IMR-90 (cell line): Measurements from ENCODE around the gene DENND6B. TPM values are rescaled to one million over a fixed set of nuclear protein-coding genes. Genes with fewer than 3 reads are reported as not detected.
A peak's percentile ranks its signal among the peaks of the same experiment; 100 is the strongest.

Experiments used
- ATAC-seq: fragments of 200-7000 bp; cut with Tn5 transposase; 2 replicates; pipeline ENCODE4 v1.9.1; 2020; ENCODE audit warnings: low read depth, mild to moderate bottlenecking, moderate library complexity
- BruUV-seq: library from RNA; stranded (reverse); fragments of 400-500 nt; replicated peaks from 2 replicates; lab custom pipeline; 2021; lab: Mats Ljungman, UMichigan
- CTCF ChIA-PET: fragments of 300-600 bp; formaldehyde crosslinking; extraction: SDS; loops from one replicate; lab custom pipeline; 2021; ENCODE audit warnings: antibody characterized with exemption; lab: Yijun Ruan, JAX
- POLR2A ChIA-PET: fragments of 300-600 bp; sonication (Branson Sonifier 250); formaldehyde crosslinking; loops from one replicate; lab custom pipeline; 2022; ENCODE audit warnings: antibody characterized with exemption; ENCODE audit not compliant: unreplicated experiment; lab: Charles Lee
- DNase-seq: peaks from one replicate; pipeline ENCODE4 v3.0.0; 2013
- H2AFZ ChIP-seq: replicated peaks from 2 replicates; pipeline ENCODE3; 2013; ENCODE audit warnings: low read length, mild to moderate bottlenecking; ENCODE audit not compliant: poor library complexity
- H2AK5ac ChIP-seq: 2 replicates; pipeline ENCODE4 v1.6.1; 2013; ENCODE audit warnings: low read depth, low read length, inconsistent platforms
- H2AK9ac ChIP-seq: replicated peaks from 2 replicates; pipeline ENCODE3; 2013; ENCODE audit warnings: mild to moderate bottlenecking, low read depth, low read length, moderate library complexity; ENCODE audit not compliant: poor library complexity
- H2BK120ac ChIP-seq: 2 replicates; pipeline ENCODE4 v1.6.1; 2013; ENCODE audit warnings: low read depth, low read length, inconsistent platforms
- H2BK15ac ChIP-seq: 3 replicates; pipeline ENCODE4 v1.6.1; 2013; ENCODE audit warnings: low read depth, low read length, inconsistent platforms
- H2BK20ac ChIP-seq: 2 replicates; pipeline ENCODE4 v1.6.1; 2013; ENCODE audit warnings: low read depth, mild to moderate bottlenecking, inconsistent platforms, low read length, moderate library complexity
- H2BK5ac ChIP-seq: 2 replicates; pipeline ENCODE4 v1.6.1; 2013; ENCODE audit warnings: mild to moderate bottlenecking, low read depth, low read length, inconsistent platforms; ENCODE audit not compliant: poor library complexity, severe bottlenecking
- H3K14ac ChIP-seq: replicated peaks from 2 replicates; pipeline ENCODE4 v1.6.1; 2013; ENCODE audit warnings: low read depth, low read length, inconsistent platforms
- H3K18ac ChIP-seq: 2 replicates; pipeline ENCODE4 v1.6.1; 2013; ENCODE audit warnings: low read depth, low read length, control low read depth
- H3K23ac ChIP-seq: 2 replicates; pipeline ENCODE4 v1.6.1; 2013; ENCODE audit warnings: low read depth, low read length, inconsistent platforms
- H3K27ac ChIP-seq: 2 replicates; pipeline ENCODE4 v1.5.1; 2013; ENCODE audit warnings: mild to moderate bottlenecking, control low read depth, low read length; ENCODE audit not compliant: insufficient read depth
- H3K27me3 ChIP-seq: 2 replicates; pipeline ENCODE4 v1.6.1; 2013; ENCODE audit warnings: low read length; ENCODE audit not compliant: control insufficient read depth, insufficient read depth
- H3K36me3 ChIP-seq: 2 replicates; pipeline ENCODE4 v1.6.1; 2013; ENCODE audit warnings: low read length, mixed read lengths; ENCODE audit not compliant: control insufficient read depth, insufficient read depth
- H3K4ac ChIP-seq: 2 replicates; pipeline ENCODE4 v1.6.1; 2013; ENCODE audit warnings: low read depth, low read length, inconsistent platforms
- H3K4me1 ChIP-seq: 2 replicates; pipeline ENCODE4 v1.6.1; 2013; ENCODE audit warnings: low read length, mixed read lengths; ENCODE audit not compliant: control insufficient read depth, insufficient read depth
- H3K4me2 ChIP-seq: 2 replicates; pipeline ENCODE4 v1.6.1; 2013; ENCODE audit warnings: low read depth, mild to moderate bottlenecking, control low read depth, low read length, moderate library complexity
- H3K4me3 ChIP-seq: 2 replicates; pipeline ENCODE4 v1.5.1; 2013; ENCODE audit warnings: low read depth, mild to moderate bottlenecking, control low read depth, low read length, moderate library complexity; ENCODE audit not compliant: insufficient read depth
- H3K56ac ChIP-seq: 2 replicates; pipeline ENCODE4 v1.6.1; 2013; ENCODE audit warnings: low read length, inconsistent platforms; ENCODE audit not compliant: insufficient read depth; ENCODE audit errors: extremely low read depth
- H3K79me1 ChIP-seq, 2 experiments: 2 replicates each; pipeline ENCODE4 v1.6.1; 2013; ENCODE audit warnings: low read length in 2 of 2, inconsistent platforms in 1 of 2, low read depth in 1 of 2
- H3K9ac ChIP-seq: 2 replicates; pipeline ENCODE4 v1.6.1; 2013; ENCODE audit warnings: low read depth, low read length, control low read depth
- H3K9me1 ChIP-seq: 2 replicates; pipeline ENCODE4 v1.6.1; 2013; ENCODE audit warnings: low read length, inconsistent platforms; ENCODE audit not compliant: insufficient read depth
- H3K9me3 ChIP-seq: 2 replicates; pipeline ENCODE4 v1.6.1; 2013; ENCODE audit warnings: low read length; ENCODE audit not compliant: control insufficient read depth, insufficient read depth
- H4K20me1 ChIP-seq: 2 replicates; pipeline ENCODE4 v1.6.1; 2013; ENCODE audit warnings: low read length, inconsistent platforms; ENCODE audit not compliant: insufficient read depth
- H4K5ac ChIP-seq: 2 replicates; pipeline ENCODE4 v1.6.1; 2013; ENCODE audit warnings: mild to moderate bottlenecking, low read depth, low read length, control low read depth
- H4K8ac ChIP-seq, 2 experiments: 2 replicates each; pipeline ENCODE4 v1.6.1; 2013; ENCODE audit warnings: low read depth in 2 of 2, low read length in 2 of 2, control low read depth in 1 of 2, inconsistent platforms in 1 of 2
- H4K91ac ChIP-seq: 2 replicates; pipeline ENCODE4 v1.6.1; 2013; ENCODE audit warnings: low read depth, low read length, inconsistent platforms; ENCODE audit not compliant: insufficient read depth
- MAFK ChIP-seq: IDR thresholded peaks from 2 replicates; pipeline ENCODE4 v1.6.1; 2012; ENCODE audit warnings: low read depth, low read length, improper control_type of control experiment
- MAZ ChIP-seq: IDR thresholded peaks from 2 replicates; pipeline ENCODE4 v1.6.1; 2012; ENCODE audit warnings: low read depth, mild to moderate bottlenecking, low read length, improper control_type of control experiment, moderate library complexity, borderline replicate concordance
- MXI1 ChIP-seq: IDR thresholded peaks from 2 replicates; pipeline ENCODE4 v1.6.1; 2012; ENCODE audit warnings: low read depth, mild to moderate bottlenecking, low read length, moderate library complexity, borderline replicate concordance
- POLR2A ChIP-seq: IDR thresholded peaks from 2 replicates; pipeline ENCODE4 v1.6.1; 2012; ENCODE audit warnings: mild to moderate bottlenecking, low read depth, low read length
- SMC3 ChIP-seq: fragments of 150-350 bp; IDR thresholded peaks from 2 replicates; pipeline ENCODE4 v1.6.1; 2016; ENCODE audit warnings: low read depth, mild to moderate bottlenecking, antibody characterized with exemption, low read length, moderate library complexity
- WGBS, 2 experiments: methylation state at CpG; one replicate each; pipeline versions ENCODE4 v1.1.5 to v1.1.7; 2013; ENCODE audit warnings: missing lambda C conversion rate in 2 of 2; ENCODE audit not compliant: insufficient read length in 1 of 2; ENCODE audit errors: extremely low coverage in 2 of 2; 5-methylcytosine and 5-hydroxymethylcytosine counted together
- dilution Hi-C: fragments of 300-500 bp; cut with HindIII; formaldehyde crosslinking; loops from one replicate; pipeline ENCODE4 v1.14.3; 2018; ENCODE audit warnings: low sequenced_read_pairs; ENCODE audit not compliant: unreplicated experiment
- in situ Hi-C: fragments of 300-500 bp; cut with MboI; formaldehyde crosslinking; loops from 3 replicates; pipeline ENCODE4 v1.14.3; 2019; ENCODE audit warnings: low sequenced_read_pairs, inconsistent platforms, mixed read lengths
- intact Hi-C: fragments of 100-400 bp; cut with micrococcal nuclease; formaldehyde crosslinking; loops from 2 replicates; pipeline ENCODE4 v1.10.0; 2022
- polyA plus RNA-seq, 3 experiments: library from polyadenylated mRNA; depleted of rRNA; stranded (reverse); fragments of >200 nt; gene quantifications; 2 replicates each; pipeline ENCODE4 v1.2.3, GENCODE V29; 2012; ENCODE audit warnings: low replicate concordance in 1 of 3
- total RNA-seq: library from RNA; depleted of rRNA; stranded (reverse); fragments of >200 nt; gene quantifications from 2 replicates; pipeline ENCODE4 v1.2.3, GENCODE V29; 2012

Gene DENND6B
- total and polyA plus RNA-seq, 2 of the 4 experiments (the other 2 are of a cell fraction), result 0.36 to 4.9 TPM

DNA sequence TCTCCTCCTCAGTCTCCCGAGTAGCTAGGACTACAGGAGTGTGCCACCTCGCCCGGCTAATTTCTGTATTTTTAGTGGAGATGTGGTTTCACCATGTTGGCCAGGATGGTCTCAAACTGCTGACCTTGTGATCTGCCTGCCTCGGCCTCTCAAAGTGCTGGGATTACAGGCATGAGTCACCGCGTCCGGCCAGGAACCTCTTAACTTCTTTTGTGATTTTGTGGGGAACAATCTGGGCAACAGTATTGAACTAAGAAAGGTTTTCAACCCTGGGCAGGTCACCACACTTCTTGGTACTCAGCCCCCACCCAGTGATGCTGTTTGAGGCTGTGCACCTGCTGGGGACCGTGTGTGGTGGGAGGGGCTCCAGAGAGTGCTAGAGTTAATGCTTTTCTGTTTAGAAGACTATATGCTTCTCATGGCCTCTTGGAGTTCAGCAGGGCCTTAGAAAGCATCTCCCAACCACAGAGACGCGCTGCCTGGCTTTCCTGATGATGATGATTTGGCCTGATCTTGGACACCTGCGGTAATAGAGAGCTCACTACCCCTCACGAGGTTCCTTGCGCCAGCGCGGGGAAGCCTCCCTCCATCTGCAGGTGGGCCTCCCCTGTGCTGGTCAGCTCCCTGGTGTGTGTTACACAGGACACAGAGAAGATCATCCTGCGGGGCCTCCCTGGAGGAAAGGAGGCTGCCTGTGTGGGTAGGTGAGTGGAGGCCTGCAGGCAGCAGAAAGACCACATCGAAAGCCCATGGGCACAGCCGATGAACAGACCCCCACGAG, 1.2 kb downstream of the DENND6B start:
- no peak overlapping the region; the same call in 1 of the 2 replicates for H3K4ac ChIP-seq
- H3K9me3 ChIP-seq, result no peaks in the 10 kb centered on the region
- H3K27ac ChIP-seq, result no peak overlapping the region
- H3K9me1 ChIP-seq, result peaks cover 7% of the 10 kb centered on the region
- intact Hi-C loops, result loop anchor here (2.0 to 5.0 kb wide), 4 partner anchors 19 to 73 kb away; partner anchors contain the start of genes MAPK11 and PLXNB2
- peak overlapping the region; percentile 79 for H3K9ac ChIP-seq
- ChIA-PET CTCF (interaction anchor here (0.9 kb wide), 1 partner anchor 17 kb away, joined by 3 read pairs; no protein-coding TSS in a partner anchor), POLR2A (no interaction called here)
- DNase-seq (no peak), ATAC-seq (no peak)
- peaks cover 6% of the 10 kb centered on the region for H3K4me1 ChIP-seq
- no peak overlapping the region for H2AK5ac ChIP-seq
- H4K20me1 ChIP-seq, result no peaks in the 10 kb centered on the region
- H3K23ac ChIP-seq, result no peak overlapping the region
- H3K56ac ChIP-seq, result no peak overlapping the region
- BruUV-seq, result no TSS peak
- peak overlapping the region; percentile 86; the same call in 1 of the 2 replicates for H3K4me3 ChIP-seq
- H4K91ac ChIP-seq, result no peak overlapping the region
- no peak overlapping the region; the same call in 1 of the 2 replicates for H3K14ac ChIP-seq
- H4K5ac ChIP-seq, result no peak overlapping the region
- peak overlapping the region; percentile 89; the same call in 1 of the 2 replicates for H3K4me2 ChIP-seq
- TF ChIP-seq MAZ (no peak), POLR2A (no peak), MAFK (no peak), MXI1 (no peak), SMC3 (no peak)
- no peaks in the 10 kb centered on the region for H3K36me3 ChIP-seq
- H4K8ac ChIP-seq, result 0 out of 4 replicates have a peak overlapping the region, but pooled peaks of 1 of the 2 experiments have one; percentile 54
- in situ Hi-C loops, result loop anchor here (5.0 to 10.0 kb wide), 2 partner anchors 51 to 73 kb away; partner anchors contain the start of genes HDAC10 and MAPK11
- H3K79me1 ChIP-seq, result peaks cover 11 to 26% of the 10 kb centered on the region in 2 experiments
- WGBS, 2 experiments, result 86% methylated on average over 1 of the region's 19 CpGs; no CpG with 5 or more reads in 1 of the 2 experiments
- H2AK9ac ChIP-seq, result peak overlapping the region; percentile 92
- H2BK15ac ChIP-seq, result no peak overlapping the region
- dilution Hi-C loops, result no loop called here
- no peak overlapping the region for H2BK5ac ChIP-seq
- H3K27me3 ChIP-seq, result no peaks in the 10 kb centered on the region; the same call in 1 of the 2 replicates
- H3K18ac ChIP-seq, result no peak overlapping the region
- H2AFZ ChIP-seq, result peak overlapping the region; percentile 96
- no peak overlapping the region for H2BK120ac ChIP-seq
- no peak overlapping the region for H2BK20ac ChIP-seq
